Colonic mucosa (tissue), 4 donors: Measurements from ENCODE around the gene MYCBP. TPM values are rescaled to one million over a fixed set of nuclear protein-coding genes. Genes with fewer than 3 reads are reported as not detected.

Source experiments
- DNase-seq: peaks from one replicate; pipeline ENCODE4 v3.0.0-alpha.2; 2020
- H3K27ac ChIP-seq: fragments of 200-600 bp; one replicate; pipeline ENCODE4 v1.8.0; 2021
- H3K27me3 ChIP-seq: fragments of 200-600 bp; one replicate; pipeline ENCODE4 v1.8.0; 2021
- H3K36me3 ChIP-seq: fragments of 200-600 bp; one replicate; pipeline ENCODE4 v1.8.0; 2021
- H3K4me1 ChIP-seq: fragments of 200-600 bp; one replicate; pipeline ENCODE4 v1.8.0; 2021; ENCODE audit warnings: mild to moderate bottlenecking
- H3K4me3 ChIP-seq: fragments of 200-600 bp; one replicate; pipeline ENCODE4 v1.8.0; 2021
- H3K9ac ChIP-seq, 2 donors: one replicate each; pipeline ENCODE4 v1.7.0; 2013; ENCODE audit warnings: control low read depth in 2 of 2, low read depth in 2 of 2, low read length in 2 of 2
- H3K9me3 ChIP-seq: fragments of 200-600 bp; one replicate; pipeline ENCODE4 v1.8.0; 2021
- CTCF ChIP-seq: fragments of 200-600 bp; IDR thresholded peaks from one replicate; pipeline ENCODE4 v1.8.0; 2022; ENCODE audit warnings: antibody characterized with exemption, mild to moderate bottlenecking
- intact Hi-C: fragments of 100-400 bp; cut with DNase I; formaldehyde crosslinking; loops from one replicate; pipeline ENCODE4 v1.14.1; 2022
- total RNA-seq, 2 donors: library from RNA; stranded (reverse); fragmentation: NEBNext Ultra II Directional in 1 of 2; extraction: Animal tissue kit (Norgen Biotek cat#: 25700) in 1 of 2; gene quantifications; one replicate each; pipeline ENCODE4 v1.2.1, GENCODE V29; 2021
- donor health status: healthy.
- donor health status: DM: no; HTN: no; CAD: no.
- donor health status: DM: no; HTN: no; CAD: no.

The MYCBP gene, protein sequence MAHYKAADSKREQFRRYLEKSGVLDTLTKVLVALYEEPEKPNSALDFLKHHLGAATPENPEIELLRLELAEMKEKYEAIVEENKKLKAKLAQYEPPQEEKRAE
- 10 to 100 TPM; 42.0 to 55.1 TPM for total RNA-seq

DNA sequence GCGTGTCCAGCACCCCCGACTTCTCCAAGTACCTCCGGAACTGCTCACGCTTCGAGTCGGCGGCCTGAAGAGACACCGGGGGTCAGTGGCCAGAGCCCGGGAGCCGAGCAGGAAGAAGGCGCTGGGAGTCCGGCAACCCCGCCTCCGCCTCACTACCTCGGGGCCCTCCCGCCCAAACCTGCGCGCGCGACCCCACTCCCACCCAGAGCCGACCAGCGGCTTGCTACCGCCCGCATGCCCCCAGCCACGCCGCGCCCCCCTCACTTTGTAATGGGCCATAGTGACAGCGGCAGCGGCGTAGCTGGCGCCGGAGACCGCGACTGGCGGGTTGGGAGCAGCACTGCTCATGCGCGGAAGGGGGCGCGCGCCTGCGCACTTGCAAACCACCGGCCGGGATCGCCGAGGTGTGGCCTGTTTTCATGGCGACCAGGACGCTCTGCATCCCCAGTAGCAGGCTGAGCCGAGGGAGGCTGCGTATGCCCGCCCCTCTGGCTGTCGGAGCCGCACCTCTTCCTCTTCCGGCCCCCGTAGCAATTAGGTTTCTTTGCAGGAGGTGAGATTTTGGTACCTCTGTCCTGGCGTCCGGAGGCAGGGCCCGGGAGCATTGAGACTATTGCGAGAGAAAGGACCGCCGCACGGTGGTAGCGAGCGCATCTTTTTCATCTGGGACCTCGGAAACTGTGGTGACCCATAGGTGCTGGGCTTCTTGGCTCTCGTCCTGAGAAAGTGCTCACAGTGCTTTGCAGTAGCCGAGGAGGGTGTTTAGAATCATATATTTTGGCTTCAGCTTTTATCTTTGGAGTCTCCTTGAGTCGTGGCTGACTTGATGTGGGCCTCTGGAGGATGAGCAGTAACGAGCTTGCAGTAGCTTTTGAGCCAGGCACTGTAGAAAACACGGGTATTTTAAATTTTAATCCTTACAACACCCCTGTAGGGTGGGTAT lies at the start of gene MYCBP:
Gene MYCBP (minus strand): TSS at position 322 of the 943 bp plus-strand sequence. CDS start 43 bp downstream, at position 279.
- no peaks in the 10 kb centered on the region for H3K36me3 ChIP-seq
- peak; percentile 96 for DNase-seq
- H3K4me1 ChIP-seq, result no peaks in the 10 kb centered on the region
- intact Hi-C loops, result loop anchor here (10.0 kb wide), 1 partner anchor 122 kb away; the partner anchor contains the start of gene AKIRIN1
- H3K27me3 ChIP-seq, result no peaks in the 10 kb centered on the region
- TF ChIP-seq CTCF, result no peak
- H3K9me3 ChIP-seq, result no peaks in the 10 kb centered on the region
- H3K4me3 ChIP-seq, result peak within 1 kb of the TSS; percentile 84
- H3K9ac ChIP-seq, result peak within 1 kb of the TSS; percentile 52 to 80
- peak within 1 kb of the TSS; percentile 52 for H3K27ac ChIP-seq

DNA sequence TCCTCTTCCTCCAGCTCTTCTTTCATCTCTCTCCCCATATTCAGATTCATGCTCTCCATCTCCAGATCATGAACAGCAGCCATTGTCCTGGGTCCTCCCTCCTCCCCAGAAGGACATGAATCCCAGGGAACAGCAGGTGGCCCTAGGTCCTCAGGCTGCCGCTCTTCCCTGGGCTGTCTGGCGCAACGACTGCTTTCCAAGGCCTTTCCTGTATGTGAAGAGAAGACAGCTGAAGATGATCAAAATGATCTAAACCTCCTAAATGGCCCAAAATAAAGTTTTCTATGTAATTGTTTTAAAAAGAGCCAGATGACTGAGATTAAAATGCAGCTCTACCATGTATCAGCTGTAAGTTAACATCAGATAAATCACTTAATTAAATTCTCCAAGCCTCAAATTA lies 46.0 kb upstream of the MYCBP start:
- H3K9ac ChIP-seq, result no peak overlapping the region

DNA sequence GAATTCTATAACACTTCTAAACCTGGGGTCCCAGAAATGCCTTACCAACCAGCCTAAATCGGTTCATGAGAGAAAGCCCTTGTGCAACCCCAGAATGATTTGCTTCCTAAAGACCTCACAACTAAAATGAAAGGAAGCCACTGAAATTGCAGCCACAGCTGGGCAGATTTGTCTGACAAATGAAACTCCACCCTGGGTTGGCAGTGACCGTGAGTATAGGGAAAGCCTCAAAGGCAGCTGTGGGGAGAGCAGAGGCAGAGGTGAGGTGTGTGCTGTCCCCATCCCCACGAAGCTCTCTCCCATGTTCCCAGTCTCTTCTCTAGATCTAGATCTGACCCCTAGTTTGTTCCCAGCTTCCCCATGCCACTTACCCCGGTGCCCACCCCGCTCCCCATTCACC lies 45.4 kb upstream of the MYCBP start:
- Histone ChIP-seq H3K4me3 (no peak overlapping the region), H3K9ac (no peak overlapping the region), H3K4me1 (no peaks in the 10 kb centered on the region), H3K27me3 (no peaks in the 10 kb centered on the region), H3K9me3 (no peaks in the 10 kb centered on the region), H3K27ac (no peak overlapping the region), H3K36me3 (no peaks in the 10 kb centered on the region)
- no peak for TF ChIP-seq CTCF
- DNase-seq, result no peak
- intact Hi-C loops, result no loop called here

More for the DNA sequence above, 46.0 kb upstream of the MYCBP start:
- no peak overlapping the region for H3K27ac ChIP-seq
- DNase-seq, result no peak
- TF ChIP-seq CTCF, result no peak
- intact Hi-C loops, result no loop called here
- H3K36me3 ChIP-seq, result no peaks in the 10 kb centered on the region
- H3K9me3 ChIP-seq, result no peaks in the 10 kb centered on the region
- H3K27me3 ChIP-seq, result no peaks in the 10 kb centered on the region
- no peaks in the 10 kb centered on the region for H3K4me1 ChIP-seq
- no peak overlapping the region for H3K4me3 ChIP-seq

DNA sequence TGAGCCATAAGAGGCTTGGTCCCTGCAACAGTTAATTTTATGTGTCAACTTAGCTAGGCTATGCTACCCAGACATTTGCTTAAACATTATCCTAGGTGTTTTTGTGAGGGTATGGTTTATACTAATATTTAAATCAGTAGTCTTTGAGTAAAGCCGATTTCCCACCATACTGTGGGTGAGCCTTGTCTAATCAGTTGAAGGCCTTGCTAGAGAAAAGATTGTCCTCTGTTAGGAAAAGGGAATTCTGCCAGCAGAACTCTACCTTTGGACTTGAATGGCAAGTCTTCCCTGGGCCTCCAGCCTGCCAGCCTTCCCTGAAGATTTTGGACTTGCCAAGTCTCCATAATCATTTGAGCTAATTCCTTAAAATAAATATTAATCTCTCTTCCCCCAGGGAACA lies 44.6 kb upstream of the MYCBP start:
- intact Hi-C loops, result no loop called here
- no peak for TF ChIP-seq CTCF
- Histone ChIP-seq H3K4me1 (no peaks in the 10 kb centered on the region), H3K27me3 (no peaks in the 10 kb centered on the region), H3K9ac (no peak overlapping the region), H3K36me3 (no peaks in the 10 kb centered on the region), H3K9me3 (no peaks in the 10 kb centered on the region), H3K27ac (no peak overlapping the region), H3K4me3 (no peak overlapping the region)
- no peak for DNase-seq

- Histone ChIP-seq H3K9me3 (no peaks in the 10 kb centered on the region), H3K27me3 (no peaks in the 10 kb centered on the region), H3K27ac (no peak overlapping the region), H3K4me3 (no peak overlapping the region), H3K36me3 (no peaks in the 10 kb centered on the region), H3K4me1 (no peaks in the 10 kb centered on the region), H3K9ac (no peak overlapping the region)
- no peak for TF ChIP-seq CTCF
- DNase-seq, result no peak
- intact Hi-C loops, result no loop called here
Observed at GRCh38 chr1:38917337-38917736, 44.2 kb upstream of the MYCBP start.
